HG03097 (cell line): ENCODE data around the gene RSU1.

Source experiments
- ATAC-seq: cut with Tn5 transposase; IDR thresholded peaks from one replicate; pipeline ENCODE4 v1.9.1; 2021; ENCODE audit not compliant: unreplicated experiment, low FRiP score

RSU1 gene

GRCh38 chr10:16746856-16747255 is 70.4 kb downstream of the RSU1 start:
- no peak for ATAC-seq

- ATAC-seq: no peak
Measured at GRCh38 chr10:16745061-16745460, 72.2 kb downstream of the RSU1 start.

- no peak for ATAC-seq
Measured at GRCh38 chr10:16742165-16742960, 74.9 kb downstream of the RSU1 start.

- no peak for ATAC-seq
Measured at GRCh38 chr10:16741540-16741939, 75.7 kb downstream of the RSU1 start.

- no peak for ATAC-seq
Measured at GRCh38 chr10:16737420-16737819, 79.8 kb downstream of the RSU1 start.

- no peak for ATAC-seq
Measured at GRCh38 chr10:16735671-16736070, 81.6 kb downstream of the RSU1 start.

GRCh38 chr10:16732376-16732775 is 84.8 kb downstream of the RSU1 start:
- ATAC-seq: no peak

GRCh38 chr10:16728266-16728665 is 89.0 kb downstream of the RSU1 start:
- no peak for ATAC-seq

GRCh38 chr10:16727666-16728065 is 89.6 kb downstream of the RSU1 start:
- ATAC-seq: no peak

- ATAC-seq: no peak
Measured at GRCh38 chr10:16724509-16724908, 92.7 kb downstream of the RSU1 start.

- no peak for ATAC-seq
Measured at GRCh38 chr10:16720812-16721211, 96.4 kb downstream of the RSU1 start.

- ATAC-seq: no peak
Measured at GRCh38 chr10:16717622-16718395, 99.4 kb downstream of the RSU1 start.

GRCh38 chr10:16716051-16716450 is 101.2 kb downstream of the RSU1 start:
- ATAC-seq: no peak

GRCh38 chr10:16713290-16713689 is 103.9 kb downstream of the RSU1 start:
- ATAC-seq: no peak

- no peak for ATAC-seq
Measured at GRCh38 chr10:16712883-16713282, 104.3 kb downstream of the RSU1 start.

- no peak for ATAC-seq
Measured at GRCh38 chr10:16700331-16700730, 116.9 kb downstream of the RSU1 start.

GRCh38 chr10:16699435-16700057 is 117.7 kb downstream of the RSU1 start:
- ATAC-seq: no peak

- no peak for ATAC-seq
Measured at GRCh38 chr10:16698461-16698860, 118.8 kb downstream of the RSU1 start.

- ATAC-seq: no peak
Measured at GRCh38 chr10:16690417-16690816, 126.8 kb downstream of the RSU1 start.

GRCh38 chr10:16689696-16690095 is 127.5 kb downstream of the RSU1 start:
- ATAC-seq: no peak

GRCh38 chr10:16689227-16689626 is 128.0 kb downstream of the RSU1 start:
- ATAC-seq: no peak
